ENCODE results near the gene PTCD2. TPM values are rescaled to one million over a fixed set of nuclear protein-coding genes. Genes with fewer than 3 reads are reported as not detected.

PTCD2 gene
- total RNA-seq, 1 experiment from 2014 or later = 13.0 TPM

- Mint-ChIP-seq H3K4me3 (peak overlapping the region; percentile 75), H3K27me3 (ENCODE audit: low read depth) (no peaks in the 10 kb centered on the region), H3K27ac (peak overlapping the region; percentile 97), H3K36me3 (peaks cover 32% of the 10 kb centered on the region), H3K4me1 (peaks cover 27% of the 10 kb centered on the region), H3K9me3 (peaks cover 6% of the 10 kb centered on the region; the same call in 1 of the 2 replicates)
- no peak for DNase-seq (ENCODE audit: low spot score)
- TF ChIP-seq ATF6 (CRISPR knock-in tag; IDR thresholded peaks at IDR 0.05) (no peak), GABPB1 (CRISPR knock-in tag; IDR thresholded peaks at IDR 0.05) (no peak), CBFB (CRISPR knock-in tag; IDR thresholded peaks at IDR 0.05; ENCODE audit: low read depth) (no peak), HMGXB4 (CRISPR knock-in tag; IDR thresholded peaks at IDR 0.05) (no peak), ZNF416 (CRISPR knock-in tag; IDR thresholded peaks at IDR 0.05) (no peak), ZNF512 (CRISPR knock-in tag; IDR thresholded peaks at IDR 0.05; ENCODE audit: borderline replicate concordance) (no peak), ZNF423 (CRISPR knock-in tag; IDR thresholded peaks at IDR 0.05) (no peak), OVOL2 (CRISPR knock-in tag; IDR thresholded peaks at IDR 0.05; ENCODE audit: borderline replicate concordance) (no peak), ZBTB21 (CRISPR knock-in tag; IDR thresholded peaks at IDR 0.05; ENCODE audit: borderline replicate concordance) (no peak), RORB (CRISPR knock-in tag; IDR thresholded peaks at IDR 0.05) (no peak)
- TF ChIP-seq, protein P1, sequence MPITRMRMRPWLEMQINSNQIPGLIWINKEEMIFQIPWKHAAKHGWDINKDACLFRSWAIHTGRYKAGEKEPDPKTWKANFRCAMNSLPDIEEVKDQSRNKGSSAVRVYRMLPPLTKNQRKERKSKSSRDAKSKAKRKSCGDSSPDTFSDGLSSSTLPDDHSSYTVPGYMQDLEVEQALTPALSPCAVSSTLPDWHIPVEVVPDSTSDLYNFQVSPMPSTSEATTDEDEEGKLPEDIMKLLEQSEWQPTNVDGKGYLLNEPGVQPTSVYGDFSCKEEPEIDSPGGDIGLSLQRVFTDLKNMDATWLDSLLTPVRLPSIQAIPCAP (CRISPR knock-in tag; IDR thresholded peaks at IDR 0.05) = no peak
- TF ChIP-seq, protein P2, sequence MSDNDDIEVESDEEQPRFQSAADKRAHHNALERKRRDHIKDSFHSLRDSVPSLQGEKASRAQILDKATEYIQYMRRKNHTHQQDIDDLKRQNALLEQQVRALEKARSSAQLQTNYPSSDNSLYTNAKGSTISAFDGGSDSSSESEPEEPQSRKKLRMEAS (CRISPR knock-in tag; IDR thresholded peaks at IDR 0.05) = no peak
- POLR2A ChIA-PET = interaction anchor here (2.8 kb wide), 1 partner anchor 12 kb away, joined by 11 read pairs; the partner anchor contains the start of genes MRPS27 and PTCD2
- ATAC-seq = no peak
- CTCF ChIA-PET = interaction anchor here (0.9 to 1.5 kb wide), 3 partner anchors 12 to 610 kb away, joined by 5 to 12 read pairs (median 7); partner anchors contain the start of genes MRPS27 and PTCD2
These were observed 12.6 kb upstream of the PTCD2 start for GRCh38 chr5:72307573-72307967.

- Mint-ChIP-seq H3K36me3 (peaks cover 35% of the 10 kb centered on the region), H3K27ac (peak overlapping the region; percentile 97), H3K4me1 (peaks cover 20% of the 10 kb centered on the region), H3K27me3 (ENCODE audit: low read depth) (no peaks in the 10 kb centered on the region), H3K4me3 (peak overlapping the region; percentile 75), H3K9me3 (peaks cover 4% of the 10 kb centered on the region; the same call in 1 of the 2 replicates)
- ATAC-seq (peak; percentile 97), DNase-seq (ENCODE audit: low spot score) (peak; percentile 91)
- CTCF ChIA-PET = interaction anchor here (0.6 to 1.5 kb wide), 8 partner anchors 12 to 610 kb away, joined by 3 to 12 read pairs (median 4); partner anchors contain the start of genes MRPS27 and PTCD2
- POLR2A ChIA-PET = interaction anchor here (0.9 to 2.8 kb wide), 3 partner anchors 9 to 16 kb away, joined by 3 to 11 read pairs (median 3); partner anchors contain the start of genes MRPS27 and PTCD2
- TF ChIP-seq, protein P3, sequence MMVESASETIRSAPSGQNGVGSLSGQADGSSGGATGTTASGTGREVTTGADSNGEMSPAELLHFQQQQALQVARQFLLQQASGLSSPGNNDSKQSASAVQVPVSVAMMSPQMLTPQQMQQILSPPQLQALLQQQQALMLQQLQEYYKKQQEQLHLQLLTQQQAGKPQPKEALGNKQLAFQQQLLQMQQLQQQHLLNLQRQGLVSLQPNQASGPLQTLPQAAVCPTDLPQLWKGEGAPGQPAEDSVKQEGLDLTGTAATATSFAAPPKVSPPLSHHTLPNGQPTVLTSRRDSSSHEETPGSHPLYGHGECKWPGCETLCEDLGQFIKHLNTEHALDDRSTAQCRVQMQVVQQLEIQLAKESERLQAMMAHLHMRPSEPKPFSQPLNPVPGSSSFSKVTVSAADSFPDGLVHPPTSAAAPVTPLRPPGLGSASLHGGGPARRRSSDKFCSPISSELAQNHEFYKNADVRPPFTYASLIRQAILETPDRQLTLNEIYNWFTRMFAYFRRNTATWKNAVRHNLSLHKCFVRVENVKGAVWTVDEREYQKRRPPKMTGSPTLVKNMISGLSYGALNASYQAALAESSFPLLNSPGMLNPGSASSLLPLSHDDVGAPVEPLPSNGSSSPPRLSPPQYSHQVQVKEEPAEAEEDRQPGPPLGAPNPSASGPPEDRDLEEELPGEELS (CRISPR knock-in tag; IDR thresholded peaks at IDR 0.05) = peak; percentile 91
- TF ChIP-seq ZNF671 (CRISPR knock-in tag; IDR thresholded peaks at IDR 0.05) (no peak), PRRX2 (CRISPR knock-in tag; IDR thresholded peaks at IDR 0.05) (no peak; the same call in 1 of the 2 replicates), FOXJ3 (CRISPR knock-in tag; IDR thresholded peaks at IDR 0.05; ENCODE audit: borderline replicate concordance) (no peak), AFF4 (CRISPR knock-in tag; IDR thresholded peaks at IDR 0.05; ENCODE audit: borderline replicate concordance) (0 out of 2 replicates have a peak, but pooled peaks have one; percentile 76), EMX1 (CRISPR knock-in tag; IDR thresholded peaks at IDR 0.05) (peak; percentile 82; the same call in 1 of the 2 replicates), TCF7 (CRISPR knock-in tag; IDR thresholded peaks at IDR 0.05; ENCODE audit: low read depth) (peak; percentile 65; the same call in 1 of the 2 replicates), FOXK1 (CRISPR knock-in tag; IDR thresholded peaks at IDR 0.05) (peak; percentile 63; the same call in 1 of the 2 replicates)
These were observed 12.0 kb upstream of the PTCD2 start for GRCh38 chr5:72307968-72308852.
